ENCODE results near the gene PARP15.
"Not testable (repeated sequence)": the region's sequence is repeated elsewhere in the genome, so short reads cannot be mapped to it uniquely, and the experiment has no call there.

Gene PARP15

GRCh38 chr3:122618614-122619013, 41.2 kb downstream of the PARP15 start:
- no peak for DNase-seq (ENCODE audit: low read depth in 2 of 2)

DNA sequence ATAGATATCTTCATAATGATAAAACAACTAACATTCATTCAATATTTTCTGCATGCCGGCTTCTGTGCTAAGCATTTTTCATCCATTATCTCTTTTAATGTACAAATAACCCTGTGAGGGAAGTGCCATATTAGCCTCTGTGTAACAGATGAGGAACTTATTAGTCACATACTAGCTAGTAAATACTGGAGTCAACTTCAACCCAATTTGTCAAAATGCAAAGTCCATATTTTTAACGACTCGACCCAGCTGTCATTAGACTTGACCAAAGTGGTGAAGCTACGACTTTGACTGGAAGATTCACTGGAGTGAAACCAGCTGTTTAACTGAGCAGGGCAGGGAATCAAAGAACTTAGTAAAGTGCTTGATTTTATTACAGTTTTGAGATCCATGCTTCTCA, 41.6 kb downstream of the PARP15 start:
- no peak for DNase-seq (ENCODE audit: low read depth in 2 of 2)

DNA sequence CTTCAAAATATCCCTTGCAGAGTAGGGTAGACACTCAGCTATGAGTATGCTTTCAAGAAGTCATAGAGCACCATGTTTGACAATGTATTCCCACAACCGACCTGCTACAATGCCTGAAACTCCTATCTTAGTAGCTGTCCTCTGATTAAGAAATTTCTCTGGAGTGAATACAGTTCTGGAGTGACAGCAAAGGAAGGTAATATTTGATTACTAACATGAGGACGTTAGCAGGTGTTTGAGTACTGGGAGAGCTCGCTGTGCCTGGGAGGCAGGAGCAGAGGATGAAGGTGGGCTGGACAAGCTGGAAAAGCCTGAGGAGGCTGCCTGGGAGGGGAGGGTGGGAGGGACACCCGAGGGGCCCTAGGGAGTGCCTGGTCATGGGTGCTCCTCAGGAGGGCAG, 42.9 kb downstream of the PARP15 start:
- DNase-seq (ENCODE audit: low read depth in 2 of 2): no peak

GRCh38 chr3:122621112-122621511, 43.7 kb downstream of the PARP15 start:
- no peak for DNase-seq (ENCODE audit: low read depth in 2 of 2)

DNA sequence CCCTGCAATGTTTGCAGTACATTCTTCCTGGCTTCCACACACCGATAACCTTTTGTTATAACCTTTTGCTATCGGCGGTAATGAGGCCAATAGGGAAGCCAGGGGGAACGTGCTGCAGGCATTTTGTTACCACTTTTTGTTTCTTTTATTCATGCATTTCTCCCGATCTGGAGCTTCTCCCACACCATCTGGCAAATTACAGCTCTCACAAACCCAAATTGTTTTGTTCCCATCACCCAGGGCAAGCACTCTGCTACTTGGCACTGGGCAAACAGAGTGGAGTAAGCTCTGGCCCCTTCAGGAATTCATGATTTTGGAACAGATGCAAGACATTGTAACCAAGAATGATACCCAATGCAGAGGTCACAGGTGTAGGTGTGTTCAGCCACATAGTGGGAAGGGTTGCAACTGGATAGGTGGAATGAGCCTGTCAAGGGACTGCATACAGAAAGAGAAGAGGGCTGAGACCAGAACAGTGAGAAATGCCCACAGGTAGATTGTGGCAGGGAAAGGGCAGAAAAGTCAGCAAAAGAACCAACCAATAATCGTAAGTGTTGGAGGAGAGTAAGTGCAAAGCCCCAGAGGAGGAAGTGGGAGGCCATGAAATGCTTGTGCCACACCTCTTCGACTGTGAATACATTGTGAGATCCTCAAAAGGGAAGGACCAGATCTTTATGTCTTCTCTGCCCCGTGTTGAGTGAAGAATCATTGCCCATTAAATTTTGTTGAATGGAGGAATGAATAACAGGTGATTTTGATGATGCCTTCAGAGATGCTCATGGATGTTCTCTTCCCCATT, 45.8 kb downstream of the PARP15 start:
- DNase-seq (ENCODE audit: low read depth in 2 of 2): no peak

- no peak for DNase-seq (ENCODE audit: low read depth in 2 of 2)
These were observed 49.2 kb downstream of the PARP15 start for GRCh38 chr3:122626515-122627180.

- DNase-seq (ENCODE audit: low read depth in 2 of 2): no peak
These were observed 49.9 kb downstream of the PARP15 start for GRCh38 chr3:122627301-122627700.

DNA sequence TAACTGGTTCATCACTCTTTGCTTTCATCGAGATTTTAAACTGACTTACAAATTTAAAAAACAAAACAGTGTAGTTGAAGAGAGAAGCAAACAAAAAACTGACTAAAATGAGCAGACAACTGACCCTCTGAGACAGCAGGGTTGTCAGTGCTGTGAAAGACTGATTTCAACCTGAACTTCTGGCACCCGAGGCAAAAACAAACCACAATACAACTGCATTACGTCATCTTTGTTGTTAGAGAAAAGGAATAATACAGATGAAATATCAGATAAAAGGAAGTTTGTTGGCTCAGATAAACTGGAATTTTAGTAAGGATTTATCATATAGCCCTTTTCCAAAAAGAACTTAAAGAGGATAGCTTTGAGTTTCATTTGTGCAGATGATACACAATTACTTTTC, 51.1 kb downstream of the PARP15 start:
- DNase-seq (ENCODE audit: low read depth in 2 of 2): no peak

- no peak for DNase-seq (ENCODE audit: low read depth in 2 of 2)
These were observed 52.3 kb downstream of the PARP15 start for GRCh38 chr3:122629763-122630162.

DNA sequence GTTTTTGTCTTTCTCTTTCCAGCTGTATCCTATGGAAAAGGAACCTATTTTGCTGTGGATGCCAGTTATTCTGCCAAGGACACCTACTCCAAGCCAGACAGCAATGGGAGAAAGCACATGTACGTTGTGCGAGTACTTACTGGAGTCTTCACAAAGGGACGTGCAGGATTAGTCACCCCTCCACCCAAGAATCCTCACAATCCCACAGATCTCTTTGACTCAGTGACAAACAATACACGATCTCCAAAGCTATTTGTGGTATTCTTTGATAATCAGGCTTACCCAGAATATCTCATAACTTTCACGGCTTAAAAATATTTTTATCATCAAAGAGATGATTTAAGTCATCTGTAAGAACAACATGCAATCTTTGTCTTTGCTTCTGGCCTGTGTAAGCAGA, 58.3 kb downstream of the PARP15 start:
- DNase-seq (ENCODE audit: low read depth in 2 of 2): no peak

- DNase-seq (ENCODE audit: low read depth in 2 of 2): no peak
These were observed 59.2 kb downstream of the PARP15 start for GRCh38 chr3:122636697-122637096.

DNA sequence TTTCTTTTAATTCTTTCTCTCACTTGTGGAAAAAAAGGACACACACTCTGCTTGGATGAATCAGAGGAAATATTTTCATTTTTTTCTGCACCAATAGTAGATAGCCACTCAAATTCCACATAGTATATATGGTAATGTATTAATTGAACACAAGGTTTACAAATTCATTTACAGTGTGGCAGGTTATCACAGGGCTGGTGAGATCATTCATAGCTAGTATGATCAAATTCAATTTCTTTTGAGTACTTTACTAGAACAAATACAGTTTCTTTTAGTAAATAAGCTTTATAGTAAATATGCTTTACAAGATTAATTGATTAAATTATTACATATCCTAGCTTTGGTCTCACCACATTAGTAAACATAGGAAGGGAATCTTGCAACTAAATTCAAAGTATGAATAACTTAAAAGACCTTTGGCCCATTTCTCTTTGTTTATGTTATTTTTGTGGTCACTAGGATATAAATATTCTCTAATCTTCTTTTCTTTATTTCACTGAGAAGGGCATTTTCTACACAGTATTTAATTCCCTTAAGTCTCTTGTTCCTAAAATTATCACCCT, 63.1 kb downstream of the PARP15 start:
- no peak for DNase-seq (ENCODE audit: low read depth in 2 of 2)

GRCh38 chr3:122642935-122643334, 65.5 kb downstream of the PARP15 start:
- DNase-seq (ENCODE audit: low read depth in 2 of 2): no peak

- DNase-seq (ENCODE audit: low read depth in 2 of 2): no peak
These were observed 68.9 kb downstream of the PARP15 start for GRCh38 chr3:122646146-122646988.

DNA sequence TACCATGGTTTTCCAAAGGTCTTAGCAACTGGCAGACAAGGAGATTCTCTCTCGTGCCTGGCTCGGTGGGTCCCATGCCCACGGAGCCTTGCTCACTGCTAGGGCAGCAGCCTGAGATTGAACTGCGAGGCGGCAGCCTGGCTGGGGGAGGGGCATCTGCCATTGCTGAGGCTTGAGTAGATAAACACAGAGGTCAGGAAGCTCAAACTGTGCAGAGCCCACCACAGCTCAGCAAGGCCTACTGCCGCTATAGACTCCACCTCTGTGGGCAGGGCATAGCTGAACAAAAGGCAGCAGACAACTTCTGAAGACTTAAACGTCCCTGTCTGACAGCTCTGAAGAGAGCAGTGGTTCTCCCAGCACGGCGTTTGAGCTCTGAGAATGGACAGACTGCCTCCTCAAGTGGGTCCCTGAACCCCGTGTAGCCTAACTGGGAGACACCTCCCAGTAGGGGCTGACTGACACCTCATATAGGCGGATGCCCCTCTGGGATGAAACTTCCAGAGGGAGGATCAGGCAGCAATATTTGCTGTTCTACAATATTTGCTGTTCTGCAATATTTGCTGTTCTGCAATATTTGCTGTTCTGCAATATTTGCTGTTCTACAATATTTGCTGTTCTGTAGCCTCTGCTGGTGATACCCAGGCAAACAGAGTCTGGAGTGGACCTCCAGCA, 73.9 kb downstream of the PARP15 start:
- not testable (repeated sequence) for DNase-seq (ENCODE audit: low read depth in 2 of 2)

- not testable (repeated sequence) for DNase-seq (ENCODE audit: low read depth in 2 of 2)
These were observed 74.5 kb downstream of the PARP15 start for GRCh38 chr3:122651962-122652361.

DNA sequence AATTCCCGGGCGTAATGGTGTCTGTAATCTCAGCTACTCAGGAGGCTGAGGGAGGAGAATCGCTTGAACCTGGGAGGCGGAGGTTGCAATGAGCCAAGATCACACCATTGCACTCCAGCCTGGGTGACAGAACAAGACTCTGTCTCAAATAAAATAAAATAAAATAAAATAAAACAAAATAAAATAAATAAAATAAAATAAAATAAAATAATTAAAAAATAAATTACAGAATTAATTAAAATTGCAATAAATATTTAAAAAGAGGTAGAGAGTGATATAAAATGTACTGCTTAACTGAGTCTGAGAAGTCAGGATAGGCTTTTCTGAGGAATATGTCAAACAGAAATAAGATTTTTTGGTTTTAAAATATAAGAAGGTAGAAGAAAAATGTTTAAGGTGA, 80.9 kb downstream of the PARP15 start:
- not testable (repeated sequence) for DNase-seq (ENCODE audit: low read depth in 2 of 2)

DNA sequence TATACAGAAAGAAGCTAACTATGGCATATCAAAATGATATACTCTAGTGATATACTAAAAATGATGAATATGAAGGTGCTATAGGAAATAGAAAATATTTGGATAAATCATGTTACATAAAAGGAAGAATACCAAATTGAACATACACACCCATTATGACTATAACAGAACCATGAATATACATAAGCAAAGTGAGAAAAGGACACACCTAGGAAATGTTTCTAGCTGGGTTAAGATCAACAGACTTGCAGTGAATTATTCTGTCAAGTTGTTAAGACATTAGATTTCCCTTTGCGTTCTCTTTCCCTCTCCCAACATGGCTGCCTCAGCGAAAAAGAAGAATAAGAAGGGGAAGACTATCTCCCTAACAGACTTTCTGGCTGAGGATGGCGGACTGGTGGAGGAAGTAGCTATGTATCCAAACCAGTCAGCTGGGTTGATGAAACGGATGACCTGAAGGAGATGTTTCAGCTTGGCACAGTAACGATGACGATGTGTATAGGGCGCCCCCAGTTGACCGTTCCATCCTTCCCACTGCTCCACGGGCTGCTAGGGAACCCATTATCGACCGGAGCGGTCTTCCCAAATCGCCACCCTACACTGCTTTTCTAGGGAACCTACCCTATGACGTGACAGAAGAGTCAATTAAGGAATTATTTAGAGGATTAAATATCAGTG, 83.0 kb downstream of the PARP15 start:
- DNase-seq (ENCODE audit: low read depth in 2 of 2): no peak

GRCh38 chr3:122661633-122662032, 84.2 kb downstream of the PARP15 start:
- DNase-seq (ENCODE audit: low read depth in 2 of 2): no peak

- no peak for DNase-seq (ENCODE audit: low read depth in 2 of 2)
These were observed 85.1 kb downstream of the PARP15 start for GRCh38 chr3:122662505-122662904.

DNA sequence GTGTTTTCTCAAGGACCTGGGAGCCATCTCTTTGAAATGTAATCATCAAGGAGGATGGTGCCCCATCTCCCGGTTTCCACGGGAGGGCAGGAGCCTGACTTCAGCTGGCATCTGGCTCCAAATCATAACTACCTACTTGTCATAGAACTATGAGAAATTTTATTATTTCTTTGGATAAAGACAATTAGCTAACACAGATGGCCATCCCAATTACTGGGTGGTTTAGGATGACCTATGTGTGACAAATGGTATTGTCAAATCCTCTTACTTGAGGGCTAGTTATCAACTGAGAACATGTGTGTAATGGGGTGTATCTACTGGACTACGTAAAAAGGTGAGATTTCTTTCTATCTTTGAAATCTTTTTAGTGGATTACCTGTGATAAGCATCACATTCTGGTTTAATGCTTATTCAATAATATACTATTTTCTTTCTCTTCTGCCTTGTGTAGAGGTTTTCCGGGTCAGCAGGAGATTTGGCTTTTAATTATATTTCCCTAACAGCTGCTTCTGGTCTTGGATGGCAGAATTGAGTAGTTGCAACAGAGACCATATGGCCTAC, 87.9 kb downstream of the PARP15 start:
- DNase-seq (ENCODE audit: low read depth in 2 of 2): no peak

Data from stimulated activated CD4-positive, alpha-beta T cell treated with anti-CD3 and anti-CD28 coated beads, Interleukin-15, amount 100 ng/mL, for 48 hours (primary cell).